GM10266 (cell line): ENCODE data around the gene CLEC2B.

Experiments
- DNase-seq: peaks from one replicate; pipeline ENCODE4 v3.0.0; 2012; ENCODE audit errors: extremely low spot score
- TF ChIP-seq, protein P1 (sequence below): IDR thresholded peaks from 2 replicates; pipeline ENCODE4 v1.5.1; 2012; ENCODE audit warnings: mild to moderate bottlenecking, low read depth; ENCODE audit not compliant: control insufficient read depth, insufficient read depth; ENCODE audit errors: missing control alignments

Gene CLEC2B

DNA sequence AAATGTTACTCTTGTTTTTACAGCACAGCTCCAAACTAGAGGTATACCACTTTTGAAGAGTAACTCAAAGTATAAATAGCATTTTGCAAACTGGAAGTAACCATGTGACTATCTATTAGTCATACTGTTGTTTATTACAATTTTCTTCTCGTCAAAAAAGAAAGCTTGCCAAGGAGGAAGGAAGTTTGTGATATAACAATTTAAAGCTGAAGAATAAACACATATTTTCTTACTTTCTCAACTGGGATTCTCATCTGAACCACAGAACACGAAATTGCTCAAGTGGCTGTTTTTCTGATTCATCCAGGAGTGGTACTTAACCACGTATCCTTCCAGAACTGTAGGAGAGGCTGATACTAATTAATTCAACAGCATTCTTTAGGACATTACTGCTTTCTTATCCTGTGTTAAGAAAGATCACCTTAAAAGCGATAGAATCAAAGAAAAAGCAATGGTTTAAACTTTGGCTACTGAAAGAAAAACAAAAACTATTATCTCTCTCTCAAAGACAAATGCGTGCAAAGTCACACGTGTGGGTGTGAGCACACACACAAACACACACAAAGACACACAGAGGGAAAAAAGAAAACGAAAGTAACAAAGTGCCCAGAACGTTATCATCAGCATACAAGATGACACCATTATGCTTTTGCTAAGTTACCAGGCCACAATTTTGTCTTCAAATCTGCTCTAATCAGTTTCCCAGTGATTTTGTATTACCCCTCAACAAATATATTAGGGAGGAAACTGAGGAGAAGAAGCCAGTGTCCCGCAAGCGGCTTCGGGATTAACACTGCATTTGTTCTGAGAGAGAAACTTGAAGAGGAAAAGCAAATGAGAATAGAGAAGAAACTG is at the start of gene CLEC2B:
Gene CLEC2B (minus strand): TSS at position 48 of the 855 bp plus-strand sequence.
- TF ChIP-seq, protein P1, sequence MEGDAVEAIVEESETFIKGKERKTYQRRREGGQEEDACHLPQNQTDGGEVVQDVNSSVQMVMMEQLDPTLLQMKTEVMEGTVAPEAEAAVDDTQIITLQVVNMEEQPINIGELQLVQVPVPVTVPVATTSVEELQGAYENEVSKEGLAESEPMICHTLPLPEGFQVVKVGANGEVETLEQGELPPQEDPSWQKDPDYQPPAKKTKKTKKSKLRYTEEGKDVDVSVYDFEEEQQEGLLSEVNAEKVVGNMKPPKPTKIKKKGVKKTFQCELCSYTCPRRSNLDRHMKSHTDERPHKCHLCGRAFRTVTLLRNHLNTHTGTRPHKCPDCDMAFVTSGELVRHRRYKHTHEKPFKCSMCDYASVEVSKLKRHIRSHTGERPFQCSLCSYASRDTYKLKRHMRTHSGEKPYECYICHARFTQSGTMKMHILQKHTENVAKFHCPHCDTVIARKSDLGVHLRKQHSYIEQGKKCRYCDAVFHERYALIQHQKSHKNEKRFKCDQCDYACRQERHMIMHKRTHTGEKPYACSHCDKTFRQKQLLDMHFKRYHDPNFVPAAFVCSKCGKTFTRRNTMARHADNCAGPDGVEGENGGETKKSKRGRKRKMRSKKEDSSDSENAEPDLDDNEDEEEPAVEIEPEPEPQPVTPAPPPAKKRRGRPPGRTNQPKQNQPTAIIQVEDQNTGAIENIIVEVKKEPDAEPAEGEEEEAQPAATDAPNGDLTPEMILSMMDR, result no peak
- DNase-seq, result peak; percentile 31

GRCh38 chr12:9911708-9912107 is 42.6 kb upstream of the CLEC2B start:
- TF ChIP-seq, protein P1, result no peak

GRCh38 chr12:9910716-9911421 is 41.7 kb upstream of the CLEC2B start:
- no peak for DNase-seq
- TF ChIP-seq, protein P1, result no peak

More at GRCh38 chr12:9911708-9912107, 42.6 kb upstream of the CLEC2B start:
- DNase-seq, result no peak

GRCh38 chr12:9909724-9910123 is 40.6 kb upstream of the CLEC2B start:
- TF ChIP-seq, protein P1, result no peak

DNA sequence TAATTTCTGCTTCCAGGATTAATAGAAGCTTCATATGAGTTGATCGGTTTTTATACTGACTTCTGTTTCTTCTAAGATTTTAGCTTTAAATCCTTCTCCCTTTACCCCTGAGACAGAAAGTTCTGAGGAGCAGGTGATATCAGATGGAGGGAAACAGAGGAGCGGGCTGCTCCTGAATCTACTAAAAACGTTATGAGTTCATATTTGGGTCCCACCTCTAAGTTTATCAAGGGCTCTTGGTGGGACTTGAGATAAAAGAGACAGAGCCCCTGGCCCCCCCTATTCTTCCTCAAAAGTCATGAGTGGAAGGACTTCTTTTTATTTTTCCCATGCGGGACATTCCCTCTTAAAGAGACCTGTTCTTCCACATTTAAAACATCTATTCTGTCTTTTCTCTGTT is 39.2 kb upstream of the CLEC2B start:
- no peak for DNase-seq
- TF ChIP-seq, protein P1, result no peak

More at GRCh38 chr12:9909724-9910123, 40.6 kb upstream of the CLEC2B start:
- no peak for DNase-seq

GRCh38 chr12:9907769-9908168 is 38.6 kb upstream of the CLEC2B start:
- no peak for DNase-seq
- TF ChIP-seq, protein P1, result no peak
